ENCODE data around the gene JAZF1. TPM values are rescaled to one million over a fixed set of nuclear protein-coding genes. Genes with fewer than 3 reads are reported as not detected.

Gene JAZF1
- total RNA-seq, 1 experiment from 2014 or later, result 0.95 TPM

DNA sequence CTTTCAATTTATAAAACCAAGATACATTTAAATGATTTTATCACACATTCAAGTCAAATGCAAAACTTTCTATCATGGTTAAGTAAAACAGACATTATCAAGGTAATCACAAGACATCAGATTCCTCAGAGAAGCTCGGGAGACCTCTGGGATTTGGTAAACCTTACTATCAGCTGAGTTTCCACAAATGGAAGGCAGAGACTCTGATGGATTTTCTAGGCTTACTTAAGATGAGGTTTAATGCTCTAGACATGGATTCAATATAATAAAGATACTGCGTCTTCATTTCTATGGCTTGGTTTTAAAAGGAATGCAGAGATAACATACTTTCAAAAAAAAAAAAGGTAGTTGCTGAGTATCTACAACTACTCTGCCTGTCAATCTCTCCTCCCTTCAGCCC lies 171.7 kb downstream of the JAZF1 start:
- Histone ChIP-seq H3K4me1 (no peaks in the 10 kb centered on the region), H3K27me3 (replicated peaks; ENCODE audit: control insufficient read depth, insufficient read depth, low read length) (no peaks in the 10 kb centered on the region), H3K4me3 (ENCODE audit: low read depth, low read length) (no peak overlapping the region), H3K36me3 (ENCODE audit: control insufficient read depth, insufficient read depth, low read length) (no peaks in the 10 kb centered on the region), H3K9me3 (no peaks in the 10 kb centered on the region)
- Mint-ChIP-seq H3K9me3 (ENCODE audit: unreplicated experiment) (no peaks in the 10 kb centered on the region), H3K4me3 (ENCODE audit: unreplicated experiment) (no peak overlapping the region), H3K27me3 (ENCODE audit: insufficient read depth, unreplicated experiment) (peaks cover 5% of the 10 kb centered on the region), H3K36me3 (ENCODE audit: insufficient read depth, unreplicated experiment) (no peaks in the 10 kb centered on the region), H3K4me1 (ENCODE audit: low read depth, unreplicated experiment) (peaks cover 6% of the 10 kb centered on the region), H3K27ac (ENCODE audit: unreplicated experiment) (no peak overlapping the region)
- no TSS peak for BruUV-seq (replicated peaks)
- ChIA-PET CTCF (no interaction called here), POLR2A (no interaction called here)
- TF ChIP-seq, protein P1, sequence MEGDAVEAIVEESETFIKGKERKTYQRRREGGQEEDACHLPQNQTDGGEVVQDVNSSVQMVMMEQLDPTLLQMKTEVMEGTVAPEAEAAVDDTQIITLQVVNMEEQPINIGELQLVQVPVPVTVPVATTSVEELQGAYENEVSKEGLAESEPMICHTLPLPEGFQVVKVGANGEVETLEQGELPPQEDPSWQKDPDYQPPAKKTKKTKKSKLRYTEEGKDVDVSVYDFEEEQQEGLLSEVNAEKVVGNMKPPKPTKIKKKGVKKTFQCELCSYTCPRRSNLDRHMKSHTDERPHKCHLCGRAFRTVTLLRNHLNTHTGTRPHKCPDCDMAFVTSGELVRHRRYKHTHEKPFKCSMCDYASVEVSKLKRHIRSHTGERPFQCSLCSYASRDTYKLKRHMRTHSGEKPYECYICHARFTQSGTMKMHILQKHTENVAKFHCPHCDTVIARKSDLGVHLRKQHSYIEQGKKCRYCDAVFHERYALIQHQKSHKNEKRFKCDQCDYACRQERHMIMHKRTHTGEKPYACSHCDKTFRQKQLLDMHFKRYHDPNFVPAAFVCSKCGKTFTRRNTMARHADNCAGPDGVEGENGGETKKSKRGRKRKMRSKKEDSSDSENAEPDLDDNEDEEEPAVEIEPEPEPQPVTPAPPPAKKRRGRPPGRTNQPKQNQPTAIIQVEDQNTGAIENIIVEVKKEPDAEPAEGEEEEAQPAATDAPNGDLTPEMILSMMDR (IDR thresholded peaks at IDR 0.05; ENCODE audit: insufficient read depth in 1 of 2, low read depth in 1 of 2, low read length in 1 of 2, severe bottlenecking in 1 of 2, unreplicated experiment in 1 of 2), result no peak
- intact Hi-C loops (cut with micrococcal nuclease; ENCODE audit: unreplicated experiment), result no loop called here
- no peak for DNase-seq

DNA sequence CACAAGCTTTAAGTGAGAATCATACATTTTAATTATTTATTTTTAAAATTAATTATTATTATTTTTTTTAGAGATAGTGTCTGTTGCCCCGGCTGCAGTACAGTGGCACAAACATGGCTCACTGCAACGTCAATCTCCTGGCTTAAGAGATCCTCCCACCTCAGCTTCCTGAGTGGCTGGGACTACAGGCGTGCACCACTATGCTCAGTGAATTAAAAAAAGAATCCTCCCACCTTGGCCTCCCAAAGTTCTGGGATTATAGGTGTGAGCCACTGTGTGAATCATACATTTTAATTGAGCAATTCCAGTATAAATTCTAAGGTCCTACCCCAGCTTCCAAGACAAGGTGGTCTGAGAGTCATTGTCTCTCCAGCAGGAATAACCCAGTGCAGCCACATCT lies 172.4 kb downstream of the JAZF1 start:
- Histone ChIP-seq H3K27me3 (replicated peaks; ENCODE audit: control insufficient read depth, insufficient read depth, low read length) (no peaks in the 10 kb centered on the region), H3K9me3 (no peaks in the 10 kb centered on the region), H3K4me3 (ENCODE audit: low read depth, low read length) (no peak overlapping the region), H3K36me3 (ENCODE audit: control insufficient read depth, insufficient read depth, low read length) (no peaks in the 10 kb centered on the region), H3K4me1 (no peaks in the 10 kb centered on the region)
- Mint-ChIP-seq H3K9me3 (ENCODE audit: unreplicated experiment) (no peaks in the 10 kb centered on the region), H3K27ac (ENCODE audit: unreplicated experiment) (no peak overlapping the region), H3K4me1 (ENCODE audit: low read depth, unreplicated experiment) (peaks cover 6% of the 10 kb centered on the region), H3K27me3 (ENCODE audit: insufficient read depth, unreplicated experiment) (peaks cover 5% of the 10 kb centered on the region), H3K4me3 (ENCODE audit: unreplicated experiment) (no peak overlapping the region), H3K36me3 (ENCODE audit: insufficient read depth, unreplicated experiment) (no peaks in the 10 kb centered on the region)
- ChIA-PET POLR2A (no interaction called here), CTCF (no interaction called here)
- intact Hi-C loops (cut with micrococcal nuclease; ENCODE audit: unreplicated experiment), result no loop called here
- no TSS peak for BruUV-seq (replicated peaks)
- DNase-seq, result no peak
- TF ChIP-seq, protein P1 (IDR thresholded peaks at IDR 0.05; ENCODE audit: insufficient read depth in 1 of 2, low read depth in 1 of 2, low read length in 1 of 2, severe bottlenecking in 1 of 2, unreplicated experiment in 1 of 2), result no peak

DNA sequence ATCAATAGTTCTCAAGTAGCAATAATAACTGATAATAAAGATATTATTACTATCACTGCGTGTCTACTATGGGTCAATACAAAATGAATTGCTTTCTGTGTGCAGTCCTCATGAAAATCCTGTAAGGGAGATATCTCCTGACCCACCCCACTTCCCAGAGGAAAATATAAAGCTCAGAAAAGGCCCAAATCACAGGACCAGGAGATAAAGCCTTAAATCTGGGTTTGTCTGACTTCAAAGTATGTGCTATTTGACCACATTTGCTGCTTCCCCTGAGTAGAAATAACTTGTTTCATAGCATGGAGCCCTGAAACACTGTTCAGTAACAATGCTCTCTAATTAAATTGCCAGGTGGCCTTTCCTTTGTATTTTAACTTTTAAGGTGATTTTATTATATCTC lies 174.1 kb downstream of the JAZF1 start:
- no peaks in the 10 kb centered on the region for H3K27me3 ChIP-seq (replicated peaks; ENCODE audit: control insufficient read depth, insufficient read depth, low read length)
- BruUV-seq (replicated peaks), result no TSS peak
- ChIA-PET POLR2A (no interaction called here), CTCF (no interaction called here)
- peaks cover 6% of the 10 kb centered on the region for H3K4me1 Mint-ChIP-seq (ENCODE audit: low read depth, unreplicated experiment)
- DNase-seq, result no peak
- H3K27me3 Mint-ChIP-seq (ENCODE audit: insufficient read depth, unreplicated experiment), result peaks cover 2% of the 10 kb centered on the region
- intact Hi-C loops (cut with micrococcal nuclease; ENCODE audit: unreplicated experiment), result no loop called here
- no peak overlapping the region for H3K4me3 ChIP-seq (ENCODE audit: low read depth, low read length)
- no peaks in the 10 kb centered on the region for H3K36me3 Mint-ChIP-seq (ENCODE audit: insufficient read depth, unreplicated experiment)
- no peaks in the 10 kb centered on the region for H3K4me1 ChIP-seq
- TF ChIP-seq, protein P1 (IDR thresholded peaks at IDR 0.05; ENCODE audit: insufficient read depth in 1 of 2, low read depth in 1 of 2, low read length in 1 of 2, severe bottlenecking in 1 of 2, unreplicated experiment in 1 of 2), result no peak
- no peak overlapping the region for H3K27ac Mint-ChIP-seq (ENCODE audit: unreplicated experiment)
- H3K9me3 Mint-ChIP-seq (ENCODE audit: unreplicated experiment), result no peaks in the 10 kb centered on the region
- H3K36me3 ChIP-seq (ENCODE audit: control insufficient read depth, insufficient read depth, low read length), result no peaks in the 10 kb centered on the region
- H3K9me3 ChIP-seq, result no peaks in the 10 kb centered on the region
- no peak overlapping the region for H3K4me3 Mint-ChIP-seq (ENCODE audit: unreplicated experiment)
